ENCODE results near the gene STRADB. TPM values are rescaled to one million over a fixed set of nuclear protein-coding genes. Genes with fewer than 3 reads are reported as not detected.

Gene STRADB, protein sequence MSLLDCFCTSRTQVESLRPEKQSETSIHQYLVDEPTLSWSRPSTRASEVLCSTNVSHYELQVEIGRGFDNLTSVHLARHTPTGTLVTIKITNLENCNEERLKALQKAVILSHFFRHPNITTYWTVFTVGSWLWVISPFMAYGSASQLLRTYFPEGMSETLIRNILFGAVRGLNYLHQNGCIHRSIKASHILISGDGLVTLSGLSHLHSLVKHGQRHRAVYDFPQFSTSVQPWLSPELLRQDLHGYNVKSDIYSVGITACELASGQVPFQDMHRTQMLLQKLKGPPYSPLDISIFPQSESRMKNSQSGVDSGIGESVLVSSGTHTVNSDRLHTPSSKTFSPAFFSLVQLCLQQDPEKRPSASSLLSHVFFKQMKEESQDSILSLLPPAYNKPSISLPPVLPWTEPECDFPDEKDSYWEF
- total RNA-seq (ENCODE audit: unreplicated experiment), result 40.5 TPM
- long read RNA-seq, transcript STRADB-201 (12 exons, 2,293 nt), result major isoform, 38 of 50 reads
- long read RNA-seq, partial matches to known transcripts, result 1 of 50 reads
- long read RNA-seq, other reads (novel, unspliced or antisense), result 11 of 50 reads

GRCh38 chr2:201451292-201452057, at the start of gene STRADB, which contains the start of gene TRAK2:
STRADB (plus strand) TSS chr2:201451740; CDS start chr2:201454841, 3,101 bp downstream.
TRAK2 (minus strand) TSS chr2:201451458; CDS start chr2:201420507, 30,951 bp downstream.
- H3K4me3 Mint-ChIP-seq (ENCODE audit: unreplicated experiment), result peak within 1 kb of the TSS; percentile 95
- H3K36me3 Mint-ChIP-seq (ENCODE audit: unreplicated experiment), result no peaks in the 10 kb centered on the region
- H3K4me1 Mint-ChIP-seq (ENCODE audit: low read depth, unreplicated experiment), result peaks cover 7% of the 10 kb centered on the region
- peak within 1 kb of the TSS; percentile 97 for H3K27ac Mint-ChIP-seq (ENCODE audit: unreplicated experiment)
- DNase-seq, result peak; percentile 98
- peaks cover 2% of the 10 kb centered on the region for H3K27me3 Mint-ChIP-seq (ENCODE audit: unreplicated experiment)
- peaks cover 5% of the 10 kb centered on the region for H3K9me3 Mint-ChIP-seq (ENCODE audit: unreplicated experiment)
- TF ChIP-seq CTCF (IDR thresholded peaks at IDR 0.05; ENCODE audit: partially characterized antibody, unreplicated experiment), result peak; percentile 10

GRCh38 chr2:201401815-201402214, 49.7 kb upstream of the STRADB start:
- H3K27ac Mint-ChIP-seq (ENCODE audit: unreplicated experiment), result no peak overlapping the region
- no peak overlapping the region for H3K4me3 Mint-ChIP-seq (ENCODE audit: unreplicated experiment)
- no peak for DNase-seq
- no peaks in the 10 kb centered on the region for H3K9me3 Mint-ChIP-seq (ENCODE audit: unreplicated experiment)
- H3K4me1 Mint-ChIP-seq (ENCODE audit: low read depth, unreplicated experiment), result no peaks in the 10 kb centered on the region
- H3K36me3 Mint-ChIP-seq (ENCODE audit: unreplicated experiment), result no peaks in the 10 kb centered on the region
- no peaks in the 10 kb centered on the region for H3K27me3 Mint-ChIP-seq (ENCODE audit: unreplicated experiment)
- no peak for TF ChIP-seq CTCF (IDR thresholded peaks at IDR 0.05; ENCODE audit: partially characterized antibody, unreplicated experiment)

GRCh38 chr2:201402651-201403562, 48.6 kb upstream of the STRADB start:
- H3K4me1 Mint-ChIP-seq (ENCODE audit: low read depth, unreplicated experiment), result no peaks in the 10 kb centered on the region
- no peak overlapping the region for H3K4me3 Mint-ChIP-seq (ENCODE audit: unreplicated experiment)
- H3K9me3 Mint-ChIP-seq (ENCODE audit: unreplicated experiment), result no peaks in the 10 kb centered on the region
- H3K27ac Mint-ChIP-seq (ENCODE audit: unreplicated experiment), result peak overlapping the region; percentile 65
- no peak for DNase-seq
- no peaks in the 10 kb centered on the region for H3K27me3 Mint-ChIP-seq (ENCODE audit: unreplicated experiment)
- no peaks in the 10 kb centered on the region for H3K36me3 Mint-ChIP-seq (ENCODE audit: unreplicated experiment)
- TF ChIP-seq CTCF (IDR thresholded peaks at IDR 0.05; ENCODE audit: partially characterized antibody, unreplicated experiment), result no peak

DNA sequence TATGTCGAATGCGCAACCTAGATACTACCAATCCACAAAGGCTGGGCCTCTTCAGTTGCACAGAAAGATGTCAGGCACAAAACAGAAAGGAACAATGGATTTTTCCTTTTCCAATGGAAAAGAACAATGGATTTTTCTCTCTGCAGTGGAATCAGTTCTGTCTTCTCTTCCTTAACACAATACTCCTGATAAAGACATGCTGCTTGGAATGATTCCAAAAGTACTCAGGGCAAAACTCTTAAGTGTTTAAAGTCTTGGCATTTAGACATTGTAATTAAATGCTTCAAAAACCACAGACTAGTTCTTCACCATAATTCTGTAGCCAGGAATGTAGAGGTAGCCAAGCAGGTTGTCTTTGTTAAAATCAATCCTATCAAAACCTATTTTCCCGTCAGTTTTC, 47.7 kb upstream of the STRADB start:
- H3K4me1 Mint-ChIP-seq (ENCODE audit: low read depth, unreplicated experiment), result no peaks in the 10 kb centered on the region
- H3K9me3 Mint-ChIP-seq (ENCODE audit: unreplicated experiment), result no peaks in the 10 kb centered on the region
- TF ChIP-seq CTCF (IDR thresholded peaks at IDR 0.05; ENCODE audit: partially characterized antibody, unreplicated experiment), result no peak
- H3K36me3 Mint-ChIP-seq (ENCODE audit: unreplicated experiment), result no peaks in the 10 kb centered on the region
- H3K27me3 Mint-ChIP-seq (ENCODE audit: unreplicated experiment), result no peaks in the 10 kb centered on the region
- no peak overlapping the region for H3K27ac Mint-ChIP-seq (ENCODE audit: unreplicated experiment)
- H3K4me3 Mint-ChIP-seq (ENCODE audit: unreplicated experiment), result no peak overlapping the region
- DNase-seq, result no peak

Measured in glutamatergic neuron (in vitro differentiated cells).